Endothelial cell (in vitro differentiated cells): ENCODE measurements around the gene ATMIN. TPM values are rescaled to one million over a fixed set of nuclear protein-coding genes. Genes with fewer than 3 reads are reported as not detected.

Experiments
- DNase-seq: peaks from one replicate; pipeline ENCODE4 v3.0.0; 2021; ENCODE audit warnings: low spot score
- H3K27ac Mint-ChIP-seq: one replicate; pipeline ENCODE4 v1.8.0; 2021; ENCODE audit warnings: mixed read lengths, inconsistent platforms; ENCODE audit not compliant: unreplicated experiment
- H3K27me3 Mint-ChIP-seq: one replicate; pipeline ENCODE4 v1.8.0; 2021; ENCODE audit warnings: mild to moderate bottlenecking, moderate library complexity, mixed read lengths, inconsistent platforms; ENCODE audit not compliant: unreplicated experiment
- H3K36me3 Mint-ChIP-seq: one replicate; pipeline ENCODE4 v1.8.0; 2021; ENCODE audit warnings: mild to moderate bottlenecking, low read depth, mixed read lengths, inconsistent platforms; ENCODE audit not compliant: unreplicated experiment
- H3K4me1 Mint-ChIP-seq: one replicate; pipeline ENCODE4 v1.8.0; 2021; ENCODE audit warnings: mild to moderate bottlenecking, mixed read lengths, inconsistent platforms; ENCODE audit not compliant: unreplicated experiment
- H3K4me3 Mint-ChIP-seq: one replicate; pipeline ENCODE4 v1.8.0; 2021; ENCODE audit warnings: mild to moderate bottlenecking, mixed read lengths, inconsistent platforms; ENCODE audit not compliant: unreplicated experiment
- H3K9me3 Mint-ChIP-seq: one replicate; pipeline ENCODE4 v1.8.0; 2021; ENCODE audit warnings: mixed read lengths, inconsistent platforms; ENCODE audit not compliant: unreplicated experiment
- total RNA-seq: library from RNA; stranded (reverse); fragmentation: NEBNext Ultra II Directional; extraction: Animal tissue kit (Norgen Biotek cat#: 25700); gene quantifications from one replicate; pipeline ENCODE4 v1.2.1, GENCODE V29; 2021; ENCODE audit not compliant: unreplicated experiment
- TF ChIP-seq, protein P1 (sequence below): fragments of 200-600 bp; sonication (generic); IDR thresholded peaks from one replicate; pipeline ENCODE4 v1.5.0; 2021; ENCODE audit warnings: antibody characterized with exemption; ENCODE audit not compliant: unreplicated experiment

ATMIN gene
- total RNA-seq, 1 donor from 2014 or later, result 33.2 TPM

DNA sequence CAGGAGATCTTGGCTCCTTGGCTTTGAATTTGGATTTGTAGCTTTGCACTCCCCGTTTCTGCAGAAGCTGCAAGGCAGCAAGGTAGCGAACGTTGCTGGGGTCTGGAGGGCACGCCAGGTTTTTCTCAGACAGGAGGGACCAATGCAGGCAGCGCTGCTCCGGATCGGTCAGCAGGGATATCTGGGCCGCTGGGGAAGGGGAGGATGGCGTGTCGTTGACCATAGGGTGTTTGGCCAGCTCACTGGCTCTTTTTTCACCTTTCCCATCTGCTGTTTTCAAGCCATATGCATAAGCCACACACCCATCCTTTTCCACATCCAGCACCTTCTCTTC lies 25.6 kb downstream of the ATMIN start:
- Mint-ChIP-seq H3K4me1 (no peaks in the 10 kb centered on the region), H3K4me3 (no peak overlapping the region), H3K27ac (no peak overlapping the region), H3K36me3 (no peaks in the 10 kb centered on the region), H3K9me3 (no peaks in the 10 kb centered on the region), H3K27me3 (peaks cover 2% of the 10 kb centered on the region)
- TF ChIP-seq, protein P1, sequence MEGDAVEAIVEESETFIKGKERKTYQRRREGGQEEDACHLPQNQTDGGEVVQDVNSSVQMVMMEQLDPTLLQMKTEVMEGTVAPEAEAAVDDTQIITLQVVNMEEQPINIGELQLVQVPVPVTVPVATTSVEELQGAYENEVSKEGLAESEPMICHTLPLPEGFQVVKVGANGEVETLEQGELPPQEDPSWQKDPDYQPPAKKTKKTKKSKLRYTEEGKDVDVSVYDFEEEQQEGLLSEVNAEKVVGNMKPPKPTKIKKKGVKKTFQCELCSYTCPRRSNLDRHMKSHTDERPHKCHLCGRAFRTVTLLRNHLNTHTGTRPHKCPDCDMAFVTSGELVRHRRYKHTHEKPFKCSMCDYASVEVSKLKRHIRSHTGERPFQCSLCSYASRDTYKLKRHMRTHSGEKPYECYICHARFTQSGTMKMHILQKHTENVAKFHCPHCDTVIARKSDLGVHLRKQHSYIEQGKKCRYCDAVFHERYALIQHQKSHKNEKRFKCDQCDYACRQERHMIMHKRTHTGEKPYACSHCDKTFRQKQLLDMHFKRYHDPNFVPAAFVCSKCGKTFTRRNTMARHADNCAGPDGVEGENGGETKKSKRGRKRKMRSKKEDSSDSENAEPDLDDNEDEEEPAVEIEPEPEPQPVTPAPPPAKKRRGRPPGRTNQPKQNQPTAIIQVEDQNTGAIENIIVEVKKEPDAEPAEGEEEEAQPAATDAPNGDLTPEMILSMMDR, result no peak
- DNase-seq, result no peak

DNA sequence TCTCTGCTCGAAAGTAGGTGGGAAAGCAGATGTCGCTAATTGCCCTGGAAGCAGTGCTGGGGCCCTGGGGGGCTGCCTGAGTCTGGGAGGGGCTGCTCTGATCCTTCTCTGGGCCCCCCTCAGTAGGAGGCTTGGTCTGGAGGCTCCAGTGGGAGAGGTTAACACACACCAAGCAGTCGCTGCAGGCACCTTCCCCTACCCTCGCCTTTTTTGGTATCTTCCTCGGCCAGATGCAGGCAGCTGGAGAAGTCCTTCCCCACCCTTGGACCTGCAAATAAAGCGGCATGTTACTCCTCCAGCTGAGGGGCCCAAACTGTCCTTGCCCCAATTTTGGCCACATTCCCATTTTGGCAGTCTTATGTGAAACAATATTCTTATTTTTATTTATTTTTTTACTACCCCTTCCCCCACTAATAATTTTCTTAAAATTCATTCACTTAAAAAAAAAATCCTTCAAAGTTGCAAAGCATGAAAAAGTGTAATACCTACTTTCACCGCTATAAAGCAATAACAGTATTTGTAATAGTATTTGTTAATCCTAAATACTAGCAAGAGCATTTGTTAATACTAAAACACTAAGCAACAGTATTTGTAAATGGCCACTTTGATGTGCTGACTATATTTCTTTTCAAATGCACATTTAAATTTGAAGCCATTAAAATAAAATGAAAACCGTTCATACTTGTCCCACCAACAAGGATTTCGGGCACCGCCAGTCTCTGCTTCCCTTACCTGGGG lies 26.4 kb downstream of the ATMIN start:
- DNase-seq, result no peak
- Mint-ChIP-seq H3K4me1 (no peaks in the 10 kb centered on the region), H3K27ac (no peak overlapping the region)

GRCh38 chr16:81066681-81067080 lies 31.0 kb downstream of the ATMIN start:
- Mint-ChIP-seq H3K9me3 (no peaks in the 10 kb centered on the region), H3K36me3 (no peaks in the 10 kb centered on the region), H3K27ac (no peak overlapping the region), H3K4me1 (no peaks in the 10 kb centered on the region), H3K4me3 (no peak overlapping the region), H3K27me3 (no peaks in the 10 kb centered on the region)
- TF ChIP-seq, protein P1, result no peak
- DNase-seq, result no peak

More for the DNA sequence above, 26.4 kb downstream of the ATMIN start:
- TF ChIP-seq, protein P1, result peak; percentile 43
- Mint-ChIP-seq H3K36me3 (no peaks in the 10 kb centered on the region), H3K4me3 (no peak overlapping the region), H3K27me3 (peaks cover 2% of the 10 kb centered on the region), H3K9me3 (no peaks in the 10 kb centered on the region)

DNA sequence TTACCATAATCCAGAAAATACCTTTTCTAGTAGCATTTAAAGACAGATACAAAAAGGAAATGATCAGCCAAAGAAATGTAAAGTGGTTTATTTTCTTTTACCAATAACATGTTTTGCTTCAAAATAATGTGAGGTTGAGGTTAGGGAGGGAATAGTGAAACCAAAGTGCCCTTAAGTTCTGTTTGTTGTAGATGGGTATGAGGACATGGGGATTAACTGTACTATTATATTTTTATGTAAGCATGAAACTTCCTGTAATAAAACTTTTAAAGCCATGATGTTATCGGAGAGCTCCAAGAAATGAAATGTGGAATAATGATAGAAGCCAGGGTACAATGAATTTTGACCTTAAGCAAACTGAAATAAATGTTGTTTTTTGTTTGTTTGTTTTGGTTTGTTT lies 31.5 kb downstream of the ATMIN start:
- TF ChIP-seq, protein P1, result no peak
- no peaks in the 10 kb centered on the region for H3K27me3 Mint-ChIP-seq
- H3K4me3 Mint-ChIP-seq, result no peak overlapping the region
- no peak for DNase-seq
- H3K9me3 Mint-ChIP-seq, result no peaks in the 10 kb centered on the region
- no peaks in the 10 kb centered on the region for H3K4me1 Mint-ChIP-seq
- H3K36me3 Mint-ChIP-seq, result no peaks in the 10 kb centered on the region
- H3K27ac Mint-ChIP-seq, result no peak overlapping the region

GRCh38 chr16:81069063-81069462 lies 33.4 kb downstream of the ATMIN start:
- Mint-ChIP-seq H3K9me3 (no peaks in the 10 kb centered on the region), H3K27me3 (no peaks in the 10 kb centered on the region), H3K36me3 (no peaks in the 10 kb centered on the region), H3K4me3 (no peak overlapping the region), H3K4me1 (no peaks in the 10 kb centered on the region), H3K27ac (no peak overlapping the region)
- TF ChIP-seq, protein P1, result no peak
- DNase-seq, result no peak
